CD4-positive, alpha-beta T cell (primary cell): ENCODE results near the gene FAM219A. TPM values are rescaled to one million over a fixed set of nuclear protein-coding genes. Genes with fewer than 3 reads are reported as not detected.
"Not testable (repeated sequence)": the region's sequence is repeated elsewhere in the genome, so short reads cannot be mapped to it uniquely, and the experiment has no call there.

Experiments
- ATAC-seq: fragments of 200-7000 bp; cut with Tn5 transposase; one replicate; pipeline ENCODE4 v1.10.0; 2022; ENCODE audit warnings: mild to moderate bottlenecking; ENCODE audit not compliant: poor library complexity
- CTCF ChIA-PET: fragments of 350-600 bp; sonication (Branson Sonifier 250); formaldehyde crosslinking; loops from one replicate; lab custom pipeline; 2021; ENCODE audit warnings: antibody characterized with exemption, inconsistent platforms; lab: Charles Lee
- POLR2A ChIA-PET: fragments of 350-600 bp; sonication (Branson Sonifier 250); formaldehyde crosslinking; loops from one replicate; lab custom pipeline; 2021; ENCODE audit warnings: antibody characterized with exemption, inconsistent platforms; lab: Charles Lee
- DNase-seq, 14 experiments: peaks; one replicate each; pipeline ENCODE4 v3.0.0-alpha.2; 2013 to 2020; ENCODE audit warnings: mixed read lengths in 2 of 14
- H3K27ac ChIP-seq, 2 donors: one replicate each; pipeline versions ENCODE4 v1.5.1 to v1.7.0; 2013; ENCODE audit warnings: low read length in 2 of 2, low read depth in 1 of 2, mild to moderate bottlenecking in 1 of 2
- H3K27me3 ChIP-seq, 2 experiments: 1 replicate in 1 of 2; 2 replicates in 1 of 2; pipeline versions ENCODE4 v1.6.1 to v1.7.0; 2013; ENCODE audit warnings: low read length in 2 of 2, control low read depth in 1 of 2, mild to moderate bottlenecking in 1 of 2, moderate library complexity in 1 of 2; ENCODE audit not compliant: insufficient read depth in 2 of 2, control insufficient read depth in 1 of 2
- H3K36me3 ChIP-seq: one replicate; pipeline ENCODE4 v1.6.1; 2013; ENCODE audit warnings: low read length, control low read depth; ENCODE audit not compliant: insufficient read depth
- H3K4me1 ChIP-seq: one replicate; pipeline ENCODE4 v1.6.1; 2013; ENCODE audit warnings: low read length, control low read depth; ENCODE audit not compliant: insufficient read depth
- H3K4me3 ChIP-seq: one replicate; pipeline ENCODE4 v1.5.1; 2013; ENCODE audit warnings: mild to moderate bottlenecking, low read length, moderate library complexity
- H3K9me3 ChIP-seq, 2 experiments: 1 replicate in 1 of 2; 2 replicates in 1 of 2; pipeline versions ENCODE4 v1.6.1 to v1.7.0; 2013; ENCODE audit warnings: low read length in 2 of 2, mild to moderate bottlenecking in 2 of 2, control low read depth in 1 of 2, moderate library complexity in 1 of 2; ENCODE audit not compliant: control insufficient read depth in 1 of 2, insufficient read depth in 1 of 2
- H3K27ac Mint-ChIP-seq: one replicate; pipeline ENCODE4 v1.8.0; 2020; ENCODE audit warnings: mixed read lengths
- H3K27me3 Mint-ChIP-seq: one replicate; pipeline ENCODE4 v1.8.0; 2021; ENCODE audit warnings: mixed read lengths
- H3K36me3 Mint-ChIP-seq: one replicate; pipeline ENCODE4 v1.8.0; 2021; ENCODE audit warnings: low read depth, mixed read lengths
- H3K4me1 Mint-ChIP-seq: one replicate; pipeline ENCODE4 v1.8.0; 2021; ENCODE audit warnings: low read depth, mixed read lengths
- H3K4me3 Mint-ChIP-seq: one replicate; pipeline ENCODE4 v1.8.0; 2020; ENCODE audit warnings: mild to moderate bottlenecking, mixed read lengths
- H3K9me3 Mint-ChIP-seq: one replicate; pipeline ENCODE4 v1.8.0; 2020; ENCODE audit warnings: mixed read lengths
- intact Hi-C, 2 experiments: fragments of 100-400 bp; cut with DNase I in 1 of 2; cut with micrococcal nuclease in 1 of 2; formaldehyde crosslinking; loops; one replicate each; pipeline versions ENCODE4 v1.15.1 to v1.9.0; 2023 to 2025; cut with DNase I, micrococcal nuclease
- total RNA-seq, 174 experiments: library from RNA in 2 of 174; stranded (reverse) in 2 of 174; gene quantifications; one replicate each; pipeline ENCODE4 v1.2.3 and lab custom pipeline; 2021 to 2026
- TF ChIP-seq, protein P1 (sequence below): fragments of 200-600 bp; IDR thresholded peaks from one replicate; pipeline ENCODE4 v1.8.0; 2022; ENCODE audit warnings: antibody characterized with exemption, mild to moderate bottlenecking

The FAM219A gene
- total RNA-seq, 2 experiments from 2014 or later: 7.7 to 8.5 TPM

DNA sequence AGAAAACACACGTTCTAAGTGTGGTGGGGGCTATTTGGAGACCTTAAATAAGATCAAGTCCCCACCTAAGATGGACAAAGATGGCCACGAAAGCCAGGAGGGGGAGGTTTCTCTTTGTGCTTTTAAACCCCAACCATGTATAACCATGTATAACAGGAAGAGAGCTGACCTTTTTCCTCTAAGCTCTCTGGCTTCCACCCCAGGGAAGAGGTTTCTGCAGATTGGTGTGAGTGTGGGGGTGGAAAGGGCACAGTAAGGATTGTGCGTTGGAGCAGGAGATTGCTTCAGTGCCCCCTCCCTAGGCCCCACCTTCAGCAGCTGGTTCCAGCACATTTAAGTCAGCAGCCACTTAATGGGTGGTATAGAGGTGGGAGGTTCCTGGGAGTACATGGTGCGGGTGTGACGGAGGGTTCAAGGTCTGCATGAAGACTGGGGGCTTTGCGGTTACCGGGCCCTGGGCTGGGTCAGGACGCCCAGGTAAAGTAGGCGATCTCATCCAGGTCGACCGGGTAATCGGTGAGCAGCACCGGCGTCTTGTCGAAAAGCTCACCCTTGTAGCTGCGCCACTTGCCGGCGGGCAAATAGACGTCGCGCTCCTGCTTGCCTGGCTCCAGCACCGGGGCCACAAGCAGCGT, 87.9 kb downstream of the FAM219A start:
- CTCF ChIA-PET: interaction anchor here (0.8 to 1.1 kb wide), 2 partner anchors 9 to 34 kb away, joined by 3 read pairs; no protein-coding TSS in a partner anchor
- H3K4me1 ChIP-seq: peaks cover under 1% of the 10 kb centered on the region
- no peak overlapping the region for H3K4me3 ChIP-seq
- no peak overlapping the region for H3K27ac ChIP-seq
- H3K27ac Mint-ChIP-seq: peak overlapping the region; percentile 42
- H3K4me3 Mint-ChIP-seq: peak overlapping the region; percentile 72
- peak; percentile 73 for ATAC-seq
- H3K4me1 Mint-ChIP-seq: peaks cover 4% of the 10 kb centered on the region
- no peaks in the 10 kb centered on the region for H3K9me3 Mint-ChIP-seq
- no peak for DNase-seq
- H3K36me3 Mint-ChIP-seq: peaks cover 16% of the 10 kb centered on the region
- H3K9me3 ChIP-seq: peaks cover 0 to 24% of the 10 kb centered on the region in 2 experiments
- TF ChIP-seq, protein P1, sequence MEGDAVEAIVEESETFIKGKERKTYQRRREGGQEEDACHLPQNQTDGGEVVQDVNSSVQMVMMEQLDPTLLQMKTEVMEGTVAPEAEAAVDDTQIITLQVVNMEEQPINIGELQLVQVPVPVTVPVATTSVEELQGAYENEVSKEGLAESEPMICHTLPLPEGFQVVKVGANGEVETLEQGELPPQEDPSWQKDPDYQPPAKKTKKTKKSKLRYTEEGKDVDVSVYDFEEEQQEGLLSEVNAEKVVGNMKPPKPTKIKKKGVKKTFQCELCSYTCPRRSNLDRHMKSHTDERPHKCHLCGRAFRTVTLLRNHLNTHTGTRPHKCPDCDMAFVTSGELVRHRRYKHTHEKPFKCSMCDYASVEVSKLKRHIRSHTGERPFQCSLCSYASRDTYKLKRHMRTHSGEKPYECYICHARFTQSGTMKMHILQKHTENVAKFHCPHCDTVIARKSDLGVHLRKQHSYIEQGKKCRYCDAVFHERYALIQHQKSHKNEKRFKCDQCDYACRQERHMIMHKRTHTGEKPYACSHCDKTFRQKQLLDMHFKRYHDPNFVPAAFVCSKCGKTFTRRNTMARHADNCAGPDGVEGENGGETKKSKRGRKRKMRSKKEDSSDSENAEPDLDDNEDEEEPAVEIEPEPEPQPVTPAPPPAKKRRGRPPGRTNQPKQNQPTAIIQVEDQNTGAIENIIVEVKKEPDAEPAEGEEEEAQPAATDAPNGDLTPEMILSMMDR: no peak
- peaks cover 2% of the 10 kb centered on the region for H3K36me3 ChIP-seq
- POLR2A ChIA-PET: interaction anchor here (1.2 kb wide), 1 partner anchor 9 kb away, joined by 5 read pairs; no protein-coding TSS in a partner anchor
- intact Hi-C loops: loop anchor here in 1 of 2 experiments (10.0 kb wide), 2 partner anchors 196 to 356 kb away; partner anchors contain the start of gene UBAP1
- H3K27me3 ChIP-seq: no peaks in the 10 kb centered on the region
- no peaks in the 10 kb centered on the region for H3K27me3 Mint-ChIP-seq

DNA sequence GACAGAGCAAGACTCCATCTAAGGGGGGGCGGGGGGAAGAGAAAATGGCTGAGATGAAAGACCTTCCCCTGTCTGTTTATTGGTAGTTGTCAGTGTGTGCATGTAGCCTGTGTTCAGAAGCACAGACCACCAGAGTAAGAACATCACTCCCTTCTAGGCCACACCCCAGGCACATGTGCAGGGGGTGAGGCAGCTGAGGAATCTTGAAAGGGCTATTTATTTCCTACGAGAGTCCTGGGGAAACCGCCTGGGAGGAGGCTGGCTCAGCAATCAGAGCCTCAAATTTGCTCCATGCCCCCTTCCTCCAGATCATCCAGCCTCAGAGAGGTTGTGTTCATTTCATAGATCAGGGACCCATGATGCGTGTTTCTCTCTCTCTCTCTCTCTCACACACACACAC, 88.7 kb downstream of the FAM219A start:
- Histone ChIP-seq H3K4me3 (no peak overlapping the region), H3K27me3 (no peaks in the 10 kb centered on the region), H3K4me1 (peaks cover 3% of the 10 kb centered on the region), H3K27ac (no peak overlapping the region), H3K36me3 (peaks cover 2% of the 10 kb centered on the region), H3K9me3 (peaks cover 0 to 24% of the 10 kb centered on the region in 2 experiments)
- Mint-ChIP-seq H3K27me3 (no peaks in the 10 kb centered on the region), H3K27ac (no peak overlapping the region), H3K4me3 (no peak overlapping the region), H3K36me3 (peaks cover 16% of the 10 kb centered on the region), H3K9me3 (no peaks in the 10 kb centered on the region), H3K4me1 (no peaks in the 10 kb centered on the region)
- ChIA-PET POLR2A (no interaction called here), CTCF (interaction anchor here (0.8 kb wide), 1 partner anchor 35 kb away, joined by 3 read pairs; no protein-coding TSS in a partner anchor)
- TF ChIP-seq, protein P1: no peak
- no peak for ATAC-seq
- no peak for DNase-seq
- intact Hi-C loops: loop anchor here in 1 of 2 experiments (10.0 kb wide), 2 partner anchors 195 to 355 kb away; partner anchors contain the start of gene UBAP1

DNA sequence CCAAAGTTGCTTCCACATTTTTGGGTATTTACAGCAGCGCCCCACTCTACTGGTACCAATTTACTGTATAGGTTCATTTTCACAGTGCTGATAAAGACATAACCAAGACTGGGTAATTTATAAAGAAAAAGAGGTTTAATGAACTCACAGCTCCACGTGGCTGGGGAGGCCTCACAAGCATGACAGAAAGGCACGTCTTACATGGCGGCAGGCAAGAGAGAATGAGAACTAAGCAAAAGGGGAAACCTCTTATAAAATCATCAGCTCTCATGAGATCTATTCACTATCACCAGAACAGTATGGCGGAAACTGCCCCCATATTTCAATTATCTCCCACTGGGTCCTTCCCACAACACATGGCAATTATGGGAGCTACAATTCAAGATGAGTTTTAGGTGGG, 89.6 kb downstream of the FAM219A start:
- H3K4me1 Mint-ChIP-seq, H3K27ac ChIP-seq, H3K4me3 ChIP-seq, H3K4me1 ChIP-seq, CTCF ChIA-PET, ATAC-seq, DNase-seq, H3K27me3 ChIP-seq, H3K27ac Mint-ChIP-seq, H3K36me3 ChIP-seq, POLR2A ChIA-PET, H3K4me3 Mint-ChIP-seq, H3K9me3 Mint-ChIP-seq, H3K27me3 Mint-ChIP-seq, intact Hi-C loops: not testable (repeated sequence)
- H3K9me3 ChIP-seq: peaks cover 0 to 24% of the 10 kb centered on the region in 2 experiments
- H3K36me3 Mint-ChIP-seq: peaks cover 16% of the 10 kb centered on the region

DNA sequence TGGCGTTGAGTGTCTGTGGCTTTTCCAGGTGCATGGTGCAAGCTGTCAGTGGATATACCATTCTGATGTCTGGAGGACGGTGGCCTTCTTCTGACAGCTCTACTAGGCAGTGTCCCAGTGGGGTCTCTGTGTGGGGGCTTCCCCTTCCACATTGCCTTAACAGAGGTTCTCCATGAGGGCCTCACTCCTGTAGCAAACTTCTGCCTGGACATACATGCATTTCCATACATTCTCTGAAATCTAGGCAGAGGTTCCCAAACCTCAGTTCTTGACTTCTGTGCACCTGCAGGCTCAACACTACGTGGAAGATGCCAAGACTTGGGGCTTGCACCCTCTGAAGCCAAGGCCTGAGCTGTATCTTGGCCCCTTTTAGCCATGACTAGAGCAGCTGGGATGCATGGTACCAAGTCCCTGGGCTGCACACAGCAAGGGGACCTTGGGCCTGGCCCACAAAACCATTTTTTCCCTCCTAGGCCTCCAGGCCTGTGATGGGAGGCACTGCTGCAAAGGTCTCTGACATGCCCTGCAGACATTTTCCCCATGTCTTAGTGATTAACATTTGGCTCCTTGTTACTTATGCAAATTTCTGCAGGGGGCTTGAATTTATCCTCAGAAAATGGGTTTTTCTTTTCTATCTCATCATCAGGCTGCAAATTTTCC, 90.5 kb downstream of the FAM219A start:
- H3K27me3 ChIP-seq, H3K4me3 Mint-ChIP-seq, CTCF ChIA-PET, DNase-seq, H3K27ac ChIP-seq, H3K4me3 ChIP-seq, ATAC-seq, POLR2A ChIA-PET, H3K9me3 Mint-ChIP-seq, H3K27me3 Mint-ChIP-seq, intact Hi-C loops, H3K27ac Mint-ChIP-seq, H3K36me3 ChIP-seq: not testable (repeated sequence)
- H3K4me1 Mint-ChIP-seq: peaks cover 16% of the 10 kb centered on the region
- peaks cover 14% of the 10 kb centered on the region for H3K4me1 ChIP-seq
- peaks cover 16% of the 10 kb centered on the region for H3K36me3 Mint-ChIP-seq
- H3K9me3 ChIP-seq: peaks cover 0 to 24% of the 10 kb centered on the region in 2 experiments
